ENCODE data around the gene AKAP6.
A peak's percentile ranks its signal among the peaks of the same experiment; 100 is the strongest.

Gene AKAP6

GRCh38 chr14:32595497-32595896 lies 266.4 kb downstream of the AKAP6 start:
- no peak for DNase-seq (ENCODE audit: low spot score)
- no peak for TF ChIP-seq CTCF (conservative IDR thresholded peaks at IDR 0.05; ENCODE audit: low read depth)
- POLR2A ChIA-PET (ENCODE audit: low non-redundant PET) = no interaction called here
- peak overlapping the region; percentile 34; the same call in 1 of the 2 replicates for H3K27ac ChIP-seq
- CTCF ChIA-PET = no interaction called here

GRCh38 chr14:32596390-32596789 lies 267.3 kb downstream of the AKAP6 start:
- no peak overlapping the region for H3K27ac ChIP-seq
- no peak for DNase-seq (ENCODE audit: low spot score)
- no peak for TF ChIP-seq CTCF (conservative IDR thresholded peaks at IDR 0.05; ENCODE audit: low read depth)
- ChIA-PET POLR2A (ENCODE audit: low non-redundant PET) (no interaction called here), CTCF (no interaction called here)

- no peak for DNase-seq (ENCODE audit: low spot score)
- no peak for TF ChIP-seq CTCF (conservative IDR thresholded peaks at IDR 0.05; ENCODE audit: low read depth)
- H3K27ac ChIP-seq = no peak overlapping the region
- POLR2A ChIA-PET (ENCODE audit: low non-redundant PET) = no interaction called here
- CTCF ChIA-PET = no interaction called here
Observed at GRCh38 chr14:32597771-32598170, 268.7 kb downstream of the AKAP6 start.

GRCh38 chr14:32601069-32601468 lies 272.0 kb downstream of the AKAP6 start:
- CTCF ChIA-PET = no interaction called here
- POLR2A ChIA-PET (ENCODE audit: low non-redundant PET) = no interaction called here
- TF ChIP-seq CTCF (conservative IDR thresholded peaks at IDR 0.05; ENCODE audit: low read depth) = no peak
- H3K27ac ChIP-seq = no peak overlapping the region
- no peak for DNase-seq (ENCODE audit: low spot score)

GRCh38 chr14:32601906-32602305 lies 272.8 kb downstream of the AKAP6 start:
- POLR2A ChIA-PET (ENCODE audit: low non-redundant PET) = no interaction called here
- DNase-seq (ENCODE audit: low spot score) = no peak
- CTCF ChIA-PET = no interaction called here

GRCh38 chr14:32602699-32603098 lies 273.6 kb downstream of the AKAP6 start:
- ChIA-PET CTCF (interaction anchor here (0.6 to 0.8 kb wide), 2 partner anchors 47 to 1784 kb away, joined by 3 to 4 read pairs; no protein-coding TSS in a partner anchor), POLR2A (ENCODE audit: low non-redundant PET) (no interaction called here)
- TF ChIP-seq CTCF (conservative IDR thresholded peaks at IDR 0.05; ENCODE audit: low read depth) = no peak
- no peak for DNase-seq (ENCODE audit: low spot score)
- no peak overlapping the region for H3K27ac ChIP-seq

More at GRCh38 chr14:32601906-32602305, 272.8 kb downstream of the AKAP6 start:
- no peak for TF ChIP-seq CTCF (conservative IDR thresholded peaks at IDR 0.05; ENCODE audit: low read depth)
- no peak overlapping the region for H3K27ac ChIP-seq
